GM21619 (cell line): ENCODE measurements around the gene AGPAT2.

Source experiments
- ATAC-seq: cut with Tn5 transposase; IDR thresholded peaks from one replicate; pipeline ENCODE4 v1.9.1; 2021; ENCODE audit not compliant: unreplicated experiment

Gene AGPAT2

DNA sequence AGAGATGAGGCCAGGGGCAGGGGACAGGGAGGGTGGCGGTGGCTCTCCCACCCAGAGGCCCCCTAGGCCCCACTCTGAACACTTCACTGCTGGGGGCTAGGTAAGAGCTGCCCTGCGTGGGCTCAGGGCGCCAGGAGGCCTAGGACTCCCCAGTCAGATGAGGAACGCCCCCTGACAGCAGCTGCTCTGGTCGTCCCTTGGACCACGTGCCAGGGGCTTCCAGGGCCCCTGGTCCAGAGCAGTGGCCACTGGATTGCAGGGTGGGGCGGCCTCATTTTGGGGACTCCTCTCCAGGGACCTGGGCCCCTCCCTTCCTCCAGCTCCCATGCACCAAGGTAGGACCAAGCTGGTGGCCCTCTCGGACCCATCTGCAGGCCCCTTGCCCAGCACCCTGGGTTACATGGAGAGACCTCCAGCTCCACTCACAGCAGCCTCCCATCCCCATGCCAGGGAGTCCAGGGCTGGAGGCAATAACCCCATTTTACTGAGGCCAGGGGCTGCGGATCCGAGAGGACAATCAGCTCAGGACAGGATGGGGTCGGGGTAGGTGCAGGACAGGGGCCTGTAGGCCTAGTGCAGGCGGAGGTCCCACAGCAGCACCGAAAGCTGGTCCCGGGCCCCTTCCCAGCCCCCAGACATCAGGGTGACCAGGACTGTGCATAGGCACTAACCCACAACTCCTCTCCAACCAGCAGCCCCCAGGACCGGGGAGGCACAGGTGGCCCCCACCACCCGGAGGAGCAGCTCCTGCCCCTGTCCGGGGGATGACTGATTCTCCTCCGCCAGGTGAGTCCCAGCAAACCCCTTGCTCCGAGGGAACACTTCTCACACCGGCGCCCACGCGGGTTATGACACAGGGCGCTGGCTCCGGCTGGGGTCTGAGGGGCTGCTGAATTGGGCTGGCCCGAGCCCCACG, 23.0 kb downstream of the AGPAT2 start:
- no peak for ATAC-seq

DNA sequence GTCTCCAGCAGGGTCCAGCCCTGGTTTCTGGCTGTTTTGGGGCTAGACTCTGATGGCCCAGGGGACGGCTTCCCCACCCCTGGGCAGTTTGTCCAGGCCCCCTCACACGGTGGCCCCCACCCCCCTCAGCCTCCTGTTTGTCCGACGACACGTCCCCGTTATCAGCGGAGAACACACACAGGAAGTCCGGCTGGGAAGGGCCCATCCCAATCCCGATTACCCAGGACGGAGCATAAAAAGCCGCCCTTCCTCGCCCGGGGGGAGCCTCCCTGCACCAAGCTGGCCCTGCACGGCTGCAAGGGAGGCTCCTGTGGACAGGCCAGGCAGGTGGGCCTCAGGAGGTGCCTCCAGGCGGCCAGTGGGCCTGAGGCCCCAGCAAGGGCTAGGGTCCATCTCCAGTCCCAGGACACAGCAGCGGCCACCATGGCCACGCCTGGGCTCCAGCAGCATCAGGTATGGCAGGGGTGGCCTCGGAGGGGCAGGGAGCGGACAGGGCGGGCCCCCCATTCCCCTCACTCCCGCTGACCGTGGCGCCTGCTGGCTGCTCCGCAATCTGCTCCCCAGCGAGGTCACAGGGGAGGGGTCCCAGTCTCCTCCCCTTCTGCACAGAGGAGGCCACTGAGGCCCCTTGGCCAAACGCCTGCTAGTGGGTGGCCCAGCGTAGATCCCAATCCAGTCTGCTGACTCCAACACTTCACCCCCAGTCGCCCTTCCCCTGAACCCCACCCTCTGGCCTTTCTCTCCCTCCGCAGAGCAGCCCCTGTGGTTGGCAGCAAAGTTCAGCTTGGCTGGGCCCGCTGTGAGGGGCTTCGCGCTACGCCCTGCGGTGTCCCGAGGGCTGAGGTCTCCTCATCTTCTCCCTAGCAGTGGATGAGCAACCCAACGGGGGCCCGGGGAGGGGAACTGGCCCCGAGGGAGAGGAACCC, 24.3 kb downstream of the AGPAT2 start, which contains the start of gene EGFL7:
TSS of gene EGFL7 (plus strand) at position 261 of the 926 bp plus-strand sequence. CDS start 5,367 bp downstream, outside the sequence.
- no peak for ATAC-seq

DNA sequence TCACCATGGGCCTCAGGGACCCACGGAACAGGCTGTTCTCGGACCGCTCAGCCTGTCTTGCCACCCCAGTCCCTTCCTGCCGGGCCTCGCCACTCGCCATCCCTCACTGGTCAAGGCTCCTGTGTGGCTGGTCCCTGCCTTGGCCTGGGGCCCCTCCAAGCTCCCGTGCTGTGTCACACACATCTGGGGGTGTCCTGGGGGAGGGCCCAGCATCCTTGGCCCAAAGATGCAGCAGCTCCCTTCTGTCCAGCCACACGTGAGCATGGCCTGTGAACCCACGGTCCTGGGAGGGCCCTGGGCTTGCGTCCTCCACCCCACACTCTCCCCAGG, 25.0 kb downstream of the AGPAT2 start:
- no peak for ATAC-seq

DNA sequence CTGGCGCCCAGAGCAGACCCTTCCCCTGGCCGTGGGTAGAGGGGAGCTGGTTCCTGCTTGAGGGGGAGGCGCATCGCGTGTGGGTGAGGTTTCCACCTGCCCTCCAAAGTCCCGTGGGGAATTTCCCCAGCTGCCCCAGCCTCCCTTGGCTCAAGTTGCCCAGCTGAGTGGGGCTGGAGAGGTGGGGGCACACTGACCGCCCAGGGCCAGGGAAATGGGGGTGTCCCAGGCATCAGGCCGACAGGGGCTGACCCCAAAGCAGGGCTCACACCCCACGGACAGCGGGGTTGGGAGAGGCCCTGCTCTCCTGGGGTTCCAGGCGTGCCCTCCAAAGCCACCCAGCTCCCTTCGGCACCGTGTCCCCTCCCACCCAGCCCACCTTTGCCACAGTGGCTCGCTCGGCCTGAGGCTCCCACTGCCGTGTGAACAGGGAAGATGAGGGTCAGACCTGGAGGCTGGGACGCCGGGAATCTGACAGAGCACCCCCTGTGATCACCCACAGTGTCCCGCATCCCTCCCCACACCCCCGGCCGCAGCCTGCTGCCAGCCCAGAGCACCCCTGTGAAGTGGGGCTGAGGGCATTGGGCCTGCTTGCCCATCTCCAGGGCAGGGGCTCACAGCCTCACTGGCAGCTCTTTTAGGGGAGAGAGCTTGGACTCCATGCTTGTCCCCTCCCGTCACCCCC, 25.5 kb downstream of the AGPAT2 start:
- ATAC-seq: no peak

DNA sequence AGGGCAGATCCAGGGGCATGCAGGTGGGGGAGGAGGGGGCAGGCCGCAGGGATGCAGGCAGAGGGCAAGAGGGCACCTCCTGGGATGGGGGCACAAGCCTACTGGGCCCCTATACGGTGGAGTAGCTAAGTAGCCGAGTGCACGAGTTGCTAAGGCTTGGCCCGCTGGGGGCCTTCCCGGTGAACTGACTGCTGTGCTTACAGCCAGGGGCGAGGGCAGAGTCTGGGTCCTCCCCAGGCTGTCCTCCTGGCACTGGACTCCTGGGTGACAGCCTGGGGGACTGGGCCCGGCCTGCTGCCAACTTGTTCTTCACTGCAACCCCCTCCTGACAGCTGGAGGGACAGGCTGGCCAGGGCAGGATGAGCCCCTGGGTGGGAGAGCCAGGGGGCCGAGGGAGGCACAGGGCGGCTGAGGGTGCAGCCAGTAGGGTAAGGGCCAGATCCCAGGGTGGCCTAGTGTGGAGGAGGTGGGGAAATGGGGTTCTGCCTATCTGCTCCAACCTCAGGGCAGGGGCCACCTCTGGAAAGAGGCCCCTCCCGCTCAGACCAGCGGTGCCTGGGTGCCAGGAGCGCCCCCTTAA, 26.2 kb downstream of the AGPAT2 start:
- ATAC-seq: no peak

DNA sequence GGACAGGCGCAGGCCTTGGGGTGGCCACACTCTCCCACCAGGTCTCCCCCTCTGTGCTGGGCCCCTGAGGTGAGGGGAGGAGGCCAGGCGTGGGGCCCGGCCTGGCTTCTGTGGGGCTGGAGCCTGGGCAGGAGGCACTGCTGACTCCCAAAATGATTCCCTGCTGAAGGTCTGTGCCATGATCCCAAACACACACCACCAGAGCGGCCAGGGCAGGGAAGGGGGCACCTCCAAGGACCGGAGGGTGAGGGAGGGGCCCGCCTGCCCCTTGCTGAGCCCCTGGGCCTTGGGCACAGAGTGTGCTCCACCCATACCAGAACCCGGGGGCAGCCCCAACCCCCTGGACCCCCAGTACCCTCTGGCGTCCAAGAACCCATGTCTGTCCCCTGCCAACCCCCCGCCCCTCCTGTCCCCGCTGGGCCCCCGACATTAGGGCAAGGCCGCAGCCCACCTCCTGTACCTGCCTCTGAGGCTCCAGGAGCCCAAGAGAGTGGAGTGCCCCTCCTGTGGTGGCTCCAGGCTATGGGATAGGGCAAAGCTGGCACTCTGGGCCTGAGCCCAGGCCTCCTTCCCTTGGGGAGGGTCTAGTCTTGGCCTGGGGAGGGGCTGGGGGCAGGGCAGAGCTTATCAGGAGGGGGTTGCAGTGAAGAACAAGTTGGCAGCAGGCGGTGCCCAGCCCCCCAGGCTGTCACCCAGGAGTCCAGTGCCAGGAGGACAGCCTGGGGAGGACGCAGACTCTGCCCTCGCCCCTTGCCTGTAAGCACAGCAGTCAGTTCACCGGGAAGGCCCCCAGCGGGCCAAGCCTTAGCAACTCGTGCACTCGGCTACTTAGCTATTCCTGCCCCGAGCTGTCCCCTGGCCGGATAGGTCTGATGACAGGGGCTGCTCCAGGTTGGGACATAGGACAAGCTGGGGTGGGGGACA, 27.1 kb downstream of the AGPAT2 start:
- no peak for ATAC-seq

DNA sequence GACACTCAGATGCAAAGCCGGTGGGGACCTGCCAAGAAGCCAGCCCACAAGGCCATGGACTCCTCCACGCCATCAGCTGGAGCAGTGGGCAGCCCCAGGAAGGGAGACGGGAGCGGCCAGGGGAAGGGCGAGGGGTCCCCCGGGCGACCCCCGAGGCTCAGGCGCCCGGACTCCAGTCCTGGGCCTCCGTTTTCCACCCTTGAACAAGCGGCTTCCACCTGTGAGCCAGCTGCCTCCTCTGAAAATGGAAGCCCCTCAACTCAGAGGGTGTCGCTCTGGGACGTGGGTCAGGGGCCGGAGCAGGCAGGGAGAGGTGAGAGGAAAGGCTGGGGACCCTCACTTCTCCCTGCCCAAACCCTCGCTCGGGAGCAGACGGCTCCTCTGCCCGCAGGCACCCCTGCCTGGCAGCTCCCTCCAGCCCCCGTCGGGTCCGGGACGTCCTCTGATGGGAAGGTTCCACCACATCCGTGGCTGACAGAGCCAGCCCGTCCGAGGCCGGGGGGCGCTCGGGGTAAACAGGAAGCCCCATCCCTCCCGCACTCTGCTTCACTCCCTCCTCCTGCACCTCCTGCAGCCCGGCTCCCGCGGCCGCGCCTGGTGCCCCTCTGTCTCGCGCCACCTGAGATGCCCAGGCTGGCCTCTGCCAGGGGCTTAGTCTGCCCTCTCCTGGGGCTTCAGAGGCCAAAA, 28.3 kb downstream of the AGPAT2 start:
- no peak for ATAC-seq

DNA sequence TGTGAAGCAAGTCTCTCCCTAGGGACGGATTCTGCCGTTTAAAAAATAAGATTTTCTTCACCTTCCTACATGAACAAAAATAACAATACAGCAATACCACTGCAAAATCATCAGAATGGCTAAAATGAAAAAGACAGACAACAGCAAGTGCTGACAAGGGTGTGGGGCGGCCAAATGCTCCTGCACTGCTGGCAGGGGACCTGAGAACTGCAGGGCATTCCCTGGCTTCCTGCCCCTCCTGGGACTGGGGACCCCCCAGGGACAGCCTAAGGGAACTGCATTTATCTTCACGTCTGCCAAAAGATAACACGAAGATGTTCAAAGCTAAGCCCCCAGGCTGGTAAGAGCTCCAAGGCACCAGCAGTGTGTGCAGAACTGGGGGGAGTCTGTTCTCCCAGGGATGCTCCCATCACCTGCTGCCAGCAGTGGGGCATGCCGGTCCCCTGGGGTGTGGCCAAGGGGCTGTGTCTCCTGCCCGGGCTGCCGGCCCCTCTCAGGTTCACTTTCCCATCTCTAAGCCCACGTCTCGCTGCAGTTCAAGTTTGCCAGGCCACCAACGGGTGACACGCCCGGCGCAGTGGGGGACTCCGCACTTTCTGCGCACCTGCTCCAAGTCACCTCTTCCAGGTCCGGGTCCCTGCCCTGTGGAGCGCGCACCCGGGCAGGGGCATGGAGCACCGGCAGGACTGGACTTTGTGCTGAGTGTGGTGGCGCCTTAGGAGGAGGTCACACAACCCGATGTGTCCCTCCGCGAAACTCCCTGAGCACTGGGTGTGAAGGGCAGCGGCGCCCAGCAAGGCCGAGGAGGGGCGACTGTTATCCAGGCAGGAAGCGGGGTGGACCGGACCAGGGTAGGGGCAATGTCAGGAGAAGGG, 29.0 kb downstream of the AGPAT2 start:
- no peak for ATAC-seq

DNA sequence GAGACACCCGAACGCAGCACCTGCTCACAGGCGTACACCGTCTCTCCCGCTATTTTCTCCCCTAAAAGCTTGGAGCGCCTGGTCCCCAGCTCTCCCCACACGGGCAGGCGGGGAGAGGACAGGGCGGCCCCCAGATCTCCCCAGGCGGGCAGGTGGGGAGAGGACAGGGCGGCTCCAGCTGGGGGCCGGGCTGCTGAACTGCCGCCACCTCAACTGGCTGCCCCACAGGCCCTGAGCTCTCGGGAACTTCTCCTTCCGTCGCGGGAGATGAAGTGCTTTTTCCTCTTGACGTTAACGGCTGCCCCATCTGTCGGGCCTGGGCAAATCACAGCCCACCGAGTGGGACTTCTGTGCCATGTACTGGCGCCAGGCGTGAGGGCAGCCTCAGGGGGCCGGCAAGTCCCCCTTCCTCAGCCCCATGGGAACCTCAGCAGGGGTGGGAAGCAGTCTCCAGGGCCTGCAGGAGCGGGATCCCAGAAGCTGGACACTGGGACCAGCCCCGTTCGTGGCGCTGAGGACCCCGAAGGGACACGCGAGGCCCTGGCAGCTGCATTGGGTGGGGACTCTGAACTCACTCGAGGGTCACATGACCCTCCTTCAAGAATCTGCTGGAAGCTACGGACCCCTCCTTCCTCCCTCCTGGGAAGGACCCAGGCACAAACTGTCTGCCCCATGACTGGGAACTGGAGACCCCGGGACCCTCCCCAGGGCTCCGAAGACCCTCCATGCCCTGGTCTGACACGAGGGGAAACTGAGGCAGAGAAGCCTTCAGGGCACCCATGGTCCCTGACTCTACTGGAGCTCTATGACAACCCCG, 30.3 kb downstream of the AGPAT2 start:
- ATAC-seq: no peak

DNA sequence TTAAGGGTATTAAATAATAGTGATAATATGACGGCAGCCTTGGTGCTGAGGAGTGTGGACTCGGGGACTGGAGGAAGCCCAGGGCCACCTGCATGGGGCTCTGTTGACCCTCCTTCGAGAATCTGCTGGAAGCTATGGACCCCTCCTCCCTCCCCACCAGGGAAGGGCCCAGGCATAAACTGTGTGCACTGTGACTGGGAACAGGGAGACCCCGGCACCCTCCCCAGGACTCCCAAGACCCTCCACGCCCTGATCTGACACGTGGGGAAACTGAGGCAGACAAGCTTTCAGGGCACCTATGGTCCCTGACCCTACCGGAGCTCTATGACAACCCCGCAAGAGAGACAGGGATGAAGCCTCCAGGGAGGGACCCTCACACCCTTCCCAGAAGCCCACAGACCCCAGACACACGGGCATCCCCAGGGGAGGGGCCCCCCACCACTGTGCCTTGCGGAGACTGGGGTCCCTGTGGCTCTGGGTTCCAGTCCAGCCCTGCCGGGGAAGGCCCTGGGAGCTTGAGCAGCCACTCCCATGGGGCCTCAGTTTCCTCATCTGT, 31.0 kb downstream of the AGPAT2 start:
- ATAC-seq: no peak

DNA sequence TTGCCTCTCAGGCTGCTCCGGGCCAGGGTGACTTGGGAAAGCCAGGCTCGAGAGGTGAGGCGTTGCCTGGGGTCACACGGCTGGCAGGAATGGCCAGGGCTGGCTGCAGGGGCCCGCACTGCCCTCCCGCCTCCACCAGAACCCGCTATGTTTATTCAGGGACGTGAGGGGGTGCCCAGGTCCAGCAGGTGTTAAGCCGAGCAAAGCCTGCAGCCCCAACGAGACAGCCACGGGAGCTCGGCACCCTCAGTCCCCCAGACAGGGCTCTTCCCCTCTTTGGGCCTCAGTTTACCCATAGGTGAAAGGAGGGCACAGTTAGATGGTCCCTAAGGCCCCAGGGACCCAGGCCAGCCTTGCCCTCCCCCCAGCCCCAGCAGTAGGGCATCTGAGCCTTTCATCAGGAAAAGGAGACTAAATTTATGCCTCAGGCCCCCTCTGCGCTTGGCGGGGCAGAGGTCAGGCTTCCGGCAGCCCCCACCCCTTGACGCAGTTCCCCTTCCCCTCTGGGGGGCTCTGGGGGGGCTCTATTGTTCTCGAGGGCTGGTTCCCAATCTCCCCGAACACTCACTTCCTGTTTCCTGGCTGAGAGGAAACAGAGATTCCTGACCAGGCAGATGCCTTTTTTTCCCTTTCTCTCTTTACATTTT, 31.6 kb downstream of the AGPAT2 start:
- no peak for ATAC-seq

DNA sequence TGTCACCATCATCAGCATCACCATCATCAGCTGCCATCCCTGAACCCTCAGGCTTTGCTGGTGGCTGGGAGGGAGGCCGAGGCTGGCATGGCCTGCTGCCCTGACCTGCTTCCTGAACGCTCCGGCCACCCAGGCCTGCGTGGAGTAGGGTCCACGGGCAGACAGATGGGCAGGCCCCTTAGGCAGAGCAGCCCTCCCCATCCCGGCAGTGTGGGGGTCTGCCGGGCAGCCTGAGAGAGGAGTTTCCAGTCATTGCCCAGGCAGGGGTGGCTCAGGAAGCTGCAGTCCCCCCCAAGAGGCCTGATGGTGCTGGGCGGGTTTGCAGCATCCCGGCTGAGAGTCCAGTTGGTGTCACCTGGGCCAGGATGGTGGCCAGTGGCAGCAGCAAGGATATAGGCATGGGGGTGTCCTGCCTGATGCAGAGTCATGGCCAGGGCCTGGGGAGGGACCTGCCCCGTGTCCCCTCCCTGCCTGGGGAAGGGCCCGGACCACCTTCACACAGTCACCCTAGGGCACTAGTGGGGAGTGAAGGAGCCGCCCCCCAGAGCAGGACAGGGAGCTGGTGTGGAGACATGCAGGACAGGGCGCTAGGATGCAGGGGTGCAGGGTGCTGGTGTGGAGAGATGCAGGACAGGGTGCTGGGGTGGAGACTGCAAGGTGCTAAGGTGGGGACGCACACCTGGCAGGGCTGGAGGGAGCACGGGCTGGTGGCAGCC, 32.3 kb downstream of the AGPAT2 start:
- ATAC-seq: no peak

DNA sequence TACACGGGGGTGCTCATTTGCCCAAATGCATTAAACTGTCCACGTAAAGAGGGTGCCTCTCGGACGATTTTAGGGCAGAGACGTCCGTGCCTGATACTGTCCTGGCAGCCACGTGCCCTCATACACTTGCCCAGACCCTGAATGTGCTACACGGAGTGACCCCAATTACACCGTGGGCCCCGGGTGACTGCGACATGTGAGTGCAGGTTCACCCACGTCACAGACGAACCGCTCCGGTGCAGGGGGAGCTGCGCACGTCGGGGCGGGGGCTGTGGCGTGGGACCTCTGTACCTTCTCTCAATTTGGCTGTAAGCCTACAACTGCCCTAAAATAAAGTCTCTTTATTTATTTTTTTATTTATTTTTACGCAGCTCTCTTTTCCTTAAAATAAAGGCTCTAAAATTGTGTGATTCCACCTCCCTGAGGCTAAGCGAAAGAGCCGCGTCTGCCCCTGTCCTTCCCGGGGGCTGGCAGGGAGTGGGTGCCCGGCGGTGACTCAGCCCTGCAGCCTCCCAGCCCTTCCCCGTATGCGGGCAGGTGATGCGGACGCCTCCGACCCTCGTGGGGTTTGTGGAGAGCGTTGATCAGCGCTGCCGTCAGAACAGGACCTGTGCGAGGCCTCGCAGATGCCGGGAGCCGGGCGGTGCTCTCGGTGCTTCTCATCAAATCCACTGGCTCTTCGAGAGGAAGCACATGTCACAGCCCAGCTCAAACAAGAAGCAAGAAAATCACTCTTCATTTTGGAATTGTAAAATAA, 33.8 kb downstream of the AGPAT2 start:
- ATAC-seq: no peak

DNA sequence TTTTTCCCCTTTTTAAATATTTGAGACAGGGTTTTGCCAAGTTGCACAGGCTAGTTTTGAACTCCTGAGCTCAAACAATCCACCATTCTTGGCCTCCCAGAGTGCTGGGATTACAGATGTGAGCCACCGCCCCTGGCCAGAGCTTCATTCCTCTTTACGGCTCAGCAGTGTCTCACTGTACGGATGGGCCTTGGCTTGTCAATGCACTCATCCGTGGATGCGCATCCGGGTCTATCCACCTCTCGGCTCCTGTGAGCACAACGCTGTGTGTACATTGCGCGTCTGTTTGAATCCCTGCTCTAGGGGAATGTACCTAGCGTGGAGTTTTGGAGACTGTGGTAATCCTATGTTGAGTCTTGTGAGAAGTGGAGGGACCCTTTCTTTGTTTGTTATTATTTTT, 35.4 kb downstream of the AGPAT2 start:
- no peak for ATAC-seq

DNA sequence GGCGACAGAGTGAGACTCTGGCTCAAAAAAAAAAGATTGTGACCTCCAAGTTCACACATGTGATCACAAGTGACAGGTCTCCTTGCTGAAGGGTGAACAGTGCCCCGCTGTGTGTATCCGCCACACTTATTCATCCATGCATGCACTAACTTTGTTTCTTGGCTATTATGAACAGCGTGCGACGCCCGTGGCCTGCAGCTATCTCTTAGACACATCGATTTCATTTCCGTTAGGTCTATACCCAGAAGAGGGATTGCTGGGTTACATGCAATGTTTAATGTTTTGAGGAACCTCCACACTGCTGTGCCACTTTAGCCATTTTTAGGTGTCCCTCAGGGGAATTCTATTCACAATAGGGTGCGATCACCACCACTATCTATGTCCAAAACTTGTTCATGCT, 36.6 kb downstream of the AGPAT2 start:
- no peak for ATAC-seq
